ENCODE data around the gene PXDN.

GRCh38 chr2:1693723-1694122 is 50.6 kb downstream of the PXDN start:
- TF ChIP-seq CTCF (conservative IDR thresholded peaks at IDR 0.05) (no peak), ZFX (IDR thresholded peaks at IDR 0.05) (no peak)

Measured in C4-2B (cell line).